Activated CD4-positive, alpha-beta T cell treated with anti-CD3 and anti-CD28 coated beads, Interleukin-2, amount 50 U/mL, for 24 hours (primary cell): ENCODE results near the gene USP49.
"Not testable (repeated sequence)": the region's sequence is repeated elsewhere in the genome, so short reads cannot be mapped to it uniquely, and the experiment has no call there.

Source experiments
- DNase-seq, 2 donors: peaks; one replicate each; pipeline ENCODE4 v3.0.0-alpha.2; 2020; ENCODE audit warnings: low read depth in 1 of 2, low spot score in 1 of 2

USP49 gene

DNA sequence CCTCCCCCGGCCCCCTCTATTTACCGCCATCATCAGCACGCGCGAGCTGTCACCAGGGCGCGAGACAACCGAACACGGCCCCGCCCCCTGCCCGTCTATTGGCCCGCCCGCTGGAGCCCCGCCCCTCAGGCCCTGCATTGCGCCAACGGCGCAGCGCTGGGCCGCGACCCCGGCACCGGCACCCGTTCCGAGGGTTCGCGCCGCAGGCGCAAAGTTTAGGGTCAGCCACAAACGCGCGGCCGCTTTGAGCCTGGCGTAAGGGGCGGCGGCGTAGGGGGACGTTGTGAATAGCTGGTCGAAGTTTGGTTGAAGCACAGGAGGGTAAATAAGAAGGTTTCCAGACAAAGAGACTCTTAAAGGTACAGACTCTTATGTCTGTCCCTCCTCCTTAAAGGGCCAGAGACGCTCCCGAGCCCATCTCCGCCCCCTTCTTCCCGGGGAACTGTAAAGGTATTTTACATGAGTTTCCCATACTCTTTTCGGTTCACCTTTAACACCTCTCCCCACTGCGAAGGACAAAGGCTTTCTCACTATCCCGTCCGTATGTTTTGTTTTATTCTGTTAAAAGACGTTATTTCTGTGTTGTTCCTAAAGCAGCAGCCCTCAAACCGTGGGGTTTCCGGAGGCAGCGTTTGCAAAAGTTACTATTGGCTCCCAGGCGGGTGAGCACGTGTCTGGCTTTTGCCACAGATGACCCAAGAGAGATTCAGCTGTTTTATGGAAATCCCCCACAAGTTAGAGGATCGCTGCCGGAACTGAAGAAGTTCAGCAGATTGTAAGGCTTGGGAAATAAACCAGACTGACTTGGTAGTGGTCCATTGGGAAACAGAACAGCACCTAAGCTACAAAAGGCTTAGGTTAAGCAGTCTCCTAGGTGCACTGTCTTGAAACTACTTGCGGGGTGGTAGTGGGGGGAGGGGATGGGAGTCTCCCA lies at the start of gene USP49:
USP49 (minus strand) TSS at position 76 of the 934 bp plus-strand sequence. CDS start 88,392 bp downstream, outside the sequence.
- peak; percentile 86 to 89 for DNase-seq

DNA sequence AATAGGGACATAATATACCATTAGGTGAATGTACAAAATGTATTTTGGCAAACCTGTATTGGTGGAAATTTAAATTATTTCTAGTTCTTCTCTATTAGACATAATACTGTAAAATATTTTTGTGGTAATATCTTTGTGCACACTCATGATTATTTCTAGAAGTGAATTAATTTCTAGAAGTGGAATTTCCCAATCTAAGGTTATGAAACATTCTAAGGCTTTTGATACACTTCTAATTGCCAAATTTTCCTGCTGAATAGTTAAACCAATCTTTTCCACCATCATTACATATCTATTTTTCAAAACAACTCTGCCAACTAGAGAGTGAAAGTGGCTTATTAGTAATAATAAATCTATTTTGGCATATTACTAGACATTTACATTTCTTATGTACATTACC lies 48.3 kb upstream of the USP49 start:
- DNase-seq = no peak

DNA sequence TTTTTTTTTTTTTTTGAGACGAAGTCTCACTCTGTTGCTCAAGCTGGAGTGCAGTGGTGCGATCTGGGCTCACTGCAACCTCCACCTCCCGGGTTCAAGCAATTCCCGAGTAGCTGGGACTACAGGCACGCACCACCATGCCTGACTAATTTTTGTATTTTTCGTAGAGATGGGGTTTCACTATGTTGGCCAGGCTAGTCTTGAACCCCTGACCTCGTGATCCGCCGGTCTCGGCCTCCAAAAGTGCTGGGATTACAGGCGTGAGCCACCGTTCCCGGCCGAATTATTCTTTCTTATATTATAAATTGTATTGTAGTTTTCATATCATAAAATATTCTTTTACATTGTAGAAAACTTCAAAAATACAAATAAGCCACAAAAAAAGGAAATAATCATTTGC lies 47.7 kb upstream of the USP49 start:
- DNase-seq = not testable (repeated sequence)

DNA sequence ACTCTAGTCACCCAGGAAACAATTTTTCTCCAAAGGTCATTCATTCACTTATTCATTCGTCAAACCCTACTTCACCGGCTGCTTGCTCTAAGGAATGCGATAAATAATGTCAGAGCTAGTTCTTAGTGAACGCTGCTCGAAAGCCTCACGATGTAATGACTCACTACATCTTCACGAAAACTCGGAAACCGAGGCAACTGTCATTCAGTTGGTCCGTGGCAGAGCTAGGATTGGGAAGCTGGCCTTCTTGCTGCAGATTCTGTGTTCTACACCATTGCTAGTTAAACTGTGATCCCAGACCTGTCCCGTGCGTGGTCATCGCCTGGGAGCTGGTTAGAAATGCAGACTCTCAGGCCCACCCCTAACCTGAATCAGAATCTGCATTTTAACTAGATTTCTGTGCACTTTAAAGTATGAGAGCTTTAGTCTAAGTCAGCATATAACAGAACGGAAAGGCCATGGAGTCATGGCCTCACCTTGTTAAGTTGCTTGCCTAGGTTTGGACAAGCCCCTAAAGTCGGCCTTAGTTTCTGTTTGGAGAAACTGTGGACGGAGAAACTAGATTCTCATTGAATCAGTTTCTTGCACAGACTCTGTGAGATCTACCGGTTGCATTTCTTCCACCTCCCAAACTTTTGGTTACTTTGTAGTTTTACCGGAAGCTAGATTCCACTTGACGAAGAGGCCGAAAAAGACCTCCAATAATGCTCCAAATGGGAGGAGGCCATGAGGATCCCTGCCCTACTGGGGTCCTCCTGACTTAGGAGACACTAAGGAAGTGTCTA lies 47.1 kb upstream of the USP49 start:
- no peak for DNase-seq

DNA sequence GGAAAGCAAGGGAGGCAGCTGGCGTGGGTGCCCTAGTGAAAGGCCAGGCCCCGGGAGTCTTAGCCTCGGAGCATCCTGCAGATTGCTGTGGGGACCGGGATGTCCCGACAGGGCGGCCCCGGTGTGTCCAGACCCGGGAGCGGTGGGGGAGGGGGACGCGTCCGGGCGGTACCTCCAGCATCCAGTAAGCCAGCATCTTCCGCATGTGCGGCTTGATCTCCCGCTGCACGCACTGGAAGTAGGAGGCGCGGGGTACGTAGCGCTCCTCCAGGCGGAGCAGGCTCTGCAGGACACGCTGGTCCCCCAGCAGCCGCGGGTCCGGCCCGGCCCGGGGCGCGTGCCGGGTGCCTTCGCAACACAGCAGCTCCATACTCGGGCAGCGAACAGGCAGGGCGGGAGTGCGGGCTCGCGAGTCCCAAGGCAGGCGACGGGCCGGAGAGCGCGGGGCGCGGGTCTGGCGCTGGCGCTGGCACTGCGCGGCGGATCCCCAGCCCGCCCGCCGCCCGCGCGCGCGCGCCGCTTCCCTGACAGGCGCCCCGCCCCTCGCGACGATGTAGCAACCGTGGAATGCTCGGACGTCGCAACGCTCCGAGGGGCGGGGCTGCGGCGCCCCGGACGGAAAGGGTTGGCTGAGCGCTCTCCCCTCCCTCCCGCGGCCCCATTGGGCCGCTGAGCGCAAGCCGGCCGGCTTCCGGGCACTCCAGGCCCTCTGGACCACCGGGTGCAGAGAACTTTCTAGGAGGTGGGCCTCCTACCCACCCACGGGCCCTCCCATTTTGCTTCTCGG lies 46.3 kb upstream of the USP49 start, which contains the start of gene CCND3:
CCND3 (minus strand) TSS at position 529 of the 787 bp plus-strand sequence; CDS start at position 370, 159 bp downstream.
- DNase-seq = peak; percentile 69 to 82

DNA sequence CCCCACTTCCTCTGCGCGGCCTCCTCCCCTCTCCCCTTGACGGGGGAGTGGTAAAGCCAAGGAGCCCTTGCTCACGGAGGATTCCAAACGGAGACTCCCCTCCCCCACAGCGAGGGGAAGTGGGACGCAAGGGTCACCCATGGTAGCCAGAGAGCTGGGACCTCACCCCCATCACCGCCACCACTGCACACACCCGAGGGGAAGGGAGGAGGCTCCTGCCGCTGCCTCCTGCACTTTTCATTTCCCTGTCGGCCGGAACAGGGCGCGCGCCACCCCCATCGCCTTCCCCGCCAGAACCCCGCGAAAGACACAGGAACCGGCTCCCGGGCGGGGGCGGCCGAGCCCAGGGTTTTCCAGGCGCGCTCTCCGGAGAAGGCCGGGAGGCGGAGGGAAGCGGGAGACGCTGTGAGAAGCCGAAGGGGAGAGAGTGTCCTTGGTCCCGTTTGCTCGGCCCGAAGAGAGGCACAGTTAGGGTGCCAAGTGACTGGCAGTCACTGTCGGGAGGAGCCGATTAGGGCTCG lies 45.6 kb upstream of the USP49 start:
- no peak for DNase-seq

DNA sequence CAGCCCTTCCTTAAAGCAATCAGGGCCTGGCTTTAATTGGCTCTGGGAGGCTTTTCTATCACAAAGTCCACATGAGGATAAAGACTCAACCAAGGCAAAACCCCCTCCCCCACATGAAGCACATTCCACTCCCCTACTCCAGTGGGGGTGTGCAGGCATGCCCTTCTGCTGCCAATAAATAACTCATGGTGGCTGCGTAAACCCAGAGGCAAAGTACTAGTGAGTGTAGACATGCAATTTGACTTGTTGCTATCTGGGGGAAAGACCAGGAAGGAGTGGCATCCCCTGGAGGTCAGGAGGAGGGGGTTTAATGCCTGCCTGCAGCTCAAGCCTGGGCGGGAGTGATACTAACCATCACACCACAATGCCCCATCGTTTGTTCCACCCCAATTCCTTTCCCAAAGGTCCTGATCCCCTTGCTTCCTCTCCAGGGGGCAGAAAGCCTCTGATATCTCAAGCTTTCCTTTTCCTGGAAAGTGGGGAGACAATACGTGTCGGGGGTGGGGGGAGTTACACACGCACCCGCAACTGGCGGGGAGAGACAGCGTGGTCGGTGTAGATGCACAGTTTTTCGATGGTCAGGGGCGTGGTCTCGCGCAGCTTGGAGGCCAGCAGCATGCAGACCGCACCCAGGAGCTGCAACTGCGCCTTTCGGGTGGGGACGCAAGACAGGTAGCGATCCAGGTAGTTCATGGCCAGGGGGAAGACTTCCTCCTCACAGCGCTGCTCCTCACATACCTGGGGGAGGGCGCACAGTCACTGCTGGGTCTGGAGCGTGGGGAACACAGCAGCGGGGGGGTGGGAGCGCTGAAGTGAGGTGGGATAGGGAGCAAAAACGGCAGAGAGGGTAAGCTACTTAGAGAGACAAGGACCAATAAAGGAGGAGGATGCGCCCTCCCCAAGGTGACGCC lies 44.9 kb upstream of the USP49 start:
- DNase-seq = no peak

DNA sequence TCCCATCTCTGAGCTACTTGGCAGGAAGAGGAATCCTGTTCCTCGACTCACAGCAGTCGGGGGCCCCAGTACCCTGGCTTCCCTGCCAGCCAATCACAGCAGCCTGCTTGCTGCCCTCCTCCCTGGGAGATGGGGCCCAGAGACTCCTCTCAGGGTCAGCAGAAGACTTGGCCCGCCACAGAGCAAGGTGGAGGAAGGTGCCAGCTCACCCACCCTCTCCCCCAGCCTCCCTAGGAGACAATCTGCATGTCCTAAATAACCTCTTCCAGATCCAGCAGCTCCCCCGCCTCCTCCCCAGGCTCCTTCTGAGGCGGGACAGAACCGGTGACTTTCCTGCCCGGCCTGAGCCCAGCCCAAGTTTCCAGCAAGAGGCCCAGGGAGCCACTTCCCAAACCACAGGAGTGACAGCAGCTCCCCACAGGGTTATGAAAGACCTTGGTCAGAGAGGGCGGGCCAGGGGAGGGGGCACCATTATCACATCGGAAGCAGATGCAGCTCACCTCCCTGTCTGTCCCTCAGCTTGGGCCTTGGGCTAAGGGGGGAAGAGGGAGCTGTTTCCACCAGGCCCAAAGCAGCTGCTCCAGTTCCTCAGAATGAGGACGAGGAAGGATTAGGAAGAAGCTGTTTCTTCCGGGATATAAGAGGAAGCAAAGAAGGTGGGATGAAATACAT lies 44.1 kb upstream of the USP49 start:
- DNase-seq = no peak

DNA sequence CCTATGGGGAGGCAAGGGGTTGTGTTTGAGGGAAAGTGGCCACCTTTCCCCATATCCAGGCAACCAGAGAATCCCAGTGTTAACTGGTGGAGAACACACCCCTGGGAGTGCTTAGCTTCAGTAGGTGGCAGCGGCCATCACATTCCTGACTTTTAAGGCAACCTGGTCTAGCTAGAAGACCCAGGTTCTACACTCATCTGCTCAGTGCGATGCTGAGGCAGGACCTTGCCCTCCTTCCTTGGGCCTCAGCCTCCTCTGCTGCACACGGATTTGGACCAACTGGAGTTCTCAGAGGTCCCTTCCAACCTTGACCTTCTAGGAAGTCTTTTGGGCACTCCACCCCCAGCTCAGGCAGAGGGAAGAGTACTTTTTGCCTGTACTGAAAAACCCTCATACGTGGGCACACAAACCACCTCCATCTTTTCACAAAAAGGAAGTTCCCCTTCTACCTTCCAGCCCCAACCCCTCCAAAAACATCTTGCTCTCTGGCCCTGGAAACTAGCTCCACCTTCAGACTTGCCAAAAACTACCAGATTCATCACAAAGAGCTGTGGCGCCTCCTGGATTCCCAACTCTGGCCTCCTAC lies 43.5 kb upstream of the USP49 start:
- DNase-seq = no peak

DNA sequence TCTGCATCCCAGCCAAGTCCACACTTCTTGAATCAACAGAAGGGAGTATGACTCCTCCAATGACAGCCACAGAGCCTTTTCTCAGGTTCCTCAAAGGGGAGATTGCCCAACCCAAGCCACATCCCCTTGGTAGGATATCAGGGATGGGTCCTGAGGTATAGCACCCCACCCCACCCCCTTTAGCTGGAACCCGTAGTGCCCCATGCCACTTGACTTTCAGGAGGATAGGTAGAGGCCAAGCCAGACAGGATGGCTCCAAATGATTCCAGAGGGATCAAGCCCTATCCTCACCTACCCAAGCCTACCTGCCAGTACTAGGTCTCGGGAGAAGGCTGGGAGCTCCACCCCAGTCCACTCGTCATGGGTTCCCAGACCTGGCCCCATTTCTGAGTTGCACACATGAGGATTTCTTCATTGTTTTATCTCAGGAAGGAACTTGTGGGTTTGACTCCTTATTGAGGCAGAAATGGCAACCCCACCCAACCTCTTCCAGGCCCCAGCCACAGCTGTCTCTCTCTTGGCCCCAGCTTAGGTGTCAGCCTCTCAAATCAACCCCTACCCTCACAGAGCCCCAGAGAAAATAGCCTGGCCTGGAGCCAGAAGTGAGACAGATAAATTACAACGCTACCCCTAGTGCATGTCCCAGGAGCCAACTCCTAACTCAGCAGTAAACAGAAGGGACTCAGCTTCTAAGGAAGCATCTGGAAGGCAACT lies 42.8 kb upstream of the USP49 start:
- no peak for DNase-seq

DNA sequence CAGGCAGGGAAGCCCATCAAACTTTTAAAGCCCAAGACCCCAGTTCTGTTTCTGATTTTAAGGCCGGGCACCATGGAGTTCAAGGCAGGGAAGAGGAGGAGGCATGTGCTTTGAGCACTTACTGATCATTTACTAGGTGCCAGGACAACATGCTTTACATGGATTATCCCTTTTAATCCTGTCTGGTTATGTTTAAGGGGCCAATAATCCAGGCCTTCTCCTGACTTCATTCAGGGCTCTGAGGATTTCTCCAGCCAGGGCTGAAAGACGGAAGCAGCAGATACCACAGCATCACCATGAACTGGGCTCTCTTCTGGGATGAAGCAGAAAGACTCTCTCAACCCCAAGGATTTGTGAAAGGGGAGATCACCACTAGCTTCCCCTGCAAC lies 42.3 kb upstream of the USP49 start:
- no peak for DNase-seq

DNA sequence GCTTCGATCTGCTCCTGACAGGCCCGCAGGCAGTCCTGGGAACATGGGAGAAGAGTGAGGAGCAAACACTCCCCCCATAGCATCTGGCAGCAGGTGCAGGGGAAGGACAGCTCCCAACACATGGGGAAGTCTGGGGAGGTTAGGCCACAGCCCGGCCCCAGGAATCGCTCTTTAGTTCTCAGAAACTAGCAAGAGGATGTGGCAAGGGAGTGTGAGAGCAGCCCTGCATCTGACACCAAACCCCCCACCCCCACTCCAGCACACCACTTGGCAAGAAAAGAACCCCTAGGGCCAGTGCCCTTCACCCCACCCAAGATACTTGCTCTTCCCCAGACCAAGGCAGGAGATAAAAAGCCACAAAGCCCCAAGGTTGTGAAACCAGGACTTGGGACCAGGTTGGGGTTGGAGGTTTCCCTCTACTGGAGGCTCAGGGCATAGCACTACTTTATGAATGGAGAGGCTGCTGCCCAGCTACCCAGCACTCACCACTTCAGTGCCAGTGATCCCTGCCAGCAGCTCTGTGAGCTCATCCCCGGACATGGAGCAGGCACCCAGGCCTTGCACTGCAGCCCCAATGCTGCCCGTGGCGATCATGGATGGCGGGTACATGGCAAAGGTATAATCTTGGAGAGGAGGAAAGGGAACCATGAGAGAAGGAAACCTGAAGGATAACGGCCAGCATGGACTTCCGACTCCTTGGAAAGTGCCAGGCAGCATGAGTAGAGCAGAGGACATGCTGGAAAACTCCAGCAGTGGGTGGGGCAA lies 41.1 kb upstream of the USP49 start:
- peak in 1 of 2 donors; percentile 63 for DNase-seq

DNA sequence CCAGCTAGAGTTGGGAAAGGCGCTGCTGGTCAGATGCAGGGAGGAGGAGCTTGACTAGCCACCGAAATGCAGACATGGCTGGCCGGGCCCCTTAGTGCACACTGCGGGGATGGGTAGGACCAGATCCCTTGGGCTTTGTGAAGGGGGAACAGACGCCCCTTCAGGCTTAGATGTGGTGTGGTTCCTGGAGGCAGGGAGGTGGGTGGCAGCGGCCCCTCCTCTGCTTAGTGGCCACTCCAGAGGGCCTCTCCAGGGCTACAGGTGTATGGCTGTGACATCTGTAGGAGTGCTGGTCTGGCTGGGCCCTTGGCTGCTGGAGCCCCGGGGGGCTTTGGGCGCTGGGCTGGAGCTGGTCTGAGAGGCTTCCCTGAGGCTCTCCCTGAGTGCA lies 40.5 kb upstream of the USP49 start:
- DNase-seq = no peak

DNA sequence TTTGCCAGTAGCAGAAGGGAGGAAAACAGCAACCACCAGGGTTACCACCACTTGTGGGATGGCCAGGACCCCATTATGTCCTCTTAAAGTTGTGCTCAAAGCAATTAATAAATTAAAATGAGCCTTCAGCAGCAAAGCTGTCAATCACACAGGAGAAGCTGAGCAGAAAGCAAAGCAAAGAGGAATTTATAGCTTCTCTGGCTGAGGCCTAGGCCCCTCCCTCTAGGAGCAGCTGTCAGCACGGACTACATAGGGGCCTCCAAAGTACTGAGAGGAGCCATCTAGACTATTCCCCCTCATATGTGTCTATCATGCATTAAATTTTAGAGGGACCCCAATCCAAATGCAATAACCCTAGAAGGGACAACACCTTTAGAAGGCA lies 40.0 kb upstream of the USP49 start:
- DNase-seq = no peak

DNA sequence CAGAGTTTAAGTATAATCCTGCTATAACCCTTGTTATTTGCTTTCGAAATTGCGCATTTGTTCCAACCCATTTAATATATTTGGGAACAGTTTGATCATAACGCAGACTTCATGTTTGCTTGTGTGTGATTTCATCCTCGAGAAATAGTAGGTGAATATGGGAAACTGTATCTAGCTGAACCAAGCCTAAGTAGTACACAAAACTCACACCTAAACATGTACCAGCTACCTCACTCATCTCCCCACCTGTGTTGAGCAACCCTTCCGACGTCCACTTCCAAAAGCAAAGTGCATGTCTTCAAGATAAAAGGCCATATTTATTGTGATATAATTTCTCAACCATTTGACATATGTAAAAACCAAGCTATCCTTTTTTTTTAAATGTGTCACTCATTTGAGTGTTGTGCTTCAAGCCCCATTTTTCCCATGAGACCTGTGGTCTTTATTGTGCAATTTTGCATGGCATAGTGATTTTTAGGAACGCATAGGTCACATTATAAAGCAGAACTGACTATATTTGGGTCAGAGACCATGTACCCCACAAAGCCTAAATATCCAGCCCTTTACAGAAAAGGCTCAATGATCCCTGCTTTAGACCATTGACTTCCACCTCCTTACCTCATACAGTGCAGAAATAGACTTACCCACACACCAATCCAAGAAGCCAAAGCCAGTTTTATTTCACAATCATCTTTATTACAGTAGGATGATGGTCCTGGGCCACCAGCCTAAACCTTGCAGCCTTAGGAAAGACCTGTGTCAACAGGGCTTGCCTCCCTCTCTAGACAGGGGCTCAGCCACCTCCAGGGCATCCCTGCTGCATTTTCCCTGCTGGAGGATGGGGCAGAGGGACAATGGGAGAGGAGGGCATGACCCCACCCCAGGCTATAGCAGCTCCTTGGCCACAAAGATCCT lies 39.4 kb upstream of the USP49 start:
- no peak for DNase-seq

DNA sequence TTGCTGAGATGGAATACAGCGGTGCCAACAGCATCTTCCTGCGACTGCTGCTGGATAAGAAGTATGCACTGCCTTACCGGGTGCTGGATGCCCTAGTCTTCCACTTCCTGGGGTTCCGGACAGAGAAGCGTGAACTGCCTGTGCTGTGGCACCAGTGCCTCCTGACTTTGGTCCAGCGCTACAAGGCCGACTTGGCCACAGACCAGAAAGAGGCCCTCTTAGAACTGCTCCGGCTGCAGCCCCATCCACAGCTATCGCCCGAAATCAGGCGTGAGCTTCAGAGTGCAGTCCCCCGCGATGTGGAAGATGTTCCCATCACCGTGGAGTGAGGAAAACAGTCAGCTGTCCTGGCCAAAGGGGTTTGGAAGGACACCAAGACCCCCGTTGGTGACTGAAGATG lies 37.2 kb upstream of the USP49 start:
- DNase-seq = no peak

DNA sequence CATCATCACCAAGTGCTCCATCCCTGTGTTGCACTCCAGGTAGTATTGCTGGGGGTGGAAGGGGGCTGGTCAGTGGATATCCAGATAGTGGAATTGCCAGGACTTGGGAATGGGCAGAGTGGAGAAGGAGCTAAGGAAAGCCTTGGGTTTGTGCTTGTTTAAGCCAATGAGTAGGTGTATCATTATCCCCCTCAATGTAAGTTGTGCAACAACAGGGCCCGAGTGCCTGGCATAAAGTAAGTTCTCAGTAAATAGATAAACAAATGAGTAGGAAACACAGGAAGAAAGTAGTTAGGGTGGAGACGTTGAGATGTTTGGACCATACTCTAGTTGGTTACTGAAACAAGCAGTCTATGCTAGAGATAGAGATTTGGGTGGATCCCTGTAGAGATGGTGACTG lies 36.6 kb upstream of the USP49 start:
- DNase-seq = no peak
